Measurements from ENCODE around the gene SAMD9.

Gene SAMD9

DNA sequence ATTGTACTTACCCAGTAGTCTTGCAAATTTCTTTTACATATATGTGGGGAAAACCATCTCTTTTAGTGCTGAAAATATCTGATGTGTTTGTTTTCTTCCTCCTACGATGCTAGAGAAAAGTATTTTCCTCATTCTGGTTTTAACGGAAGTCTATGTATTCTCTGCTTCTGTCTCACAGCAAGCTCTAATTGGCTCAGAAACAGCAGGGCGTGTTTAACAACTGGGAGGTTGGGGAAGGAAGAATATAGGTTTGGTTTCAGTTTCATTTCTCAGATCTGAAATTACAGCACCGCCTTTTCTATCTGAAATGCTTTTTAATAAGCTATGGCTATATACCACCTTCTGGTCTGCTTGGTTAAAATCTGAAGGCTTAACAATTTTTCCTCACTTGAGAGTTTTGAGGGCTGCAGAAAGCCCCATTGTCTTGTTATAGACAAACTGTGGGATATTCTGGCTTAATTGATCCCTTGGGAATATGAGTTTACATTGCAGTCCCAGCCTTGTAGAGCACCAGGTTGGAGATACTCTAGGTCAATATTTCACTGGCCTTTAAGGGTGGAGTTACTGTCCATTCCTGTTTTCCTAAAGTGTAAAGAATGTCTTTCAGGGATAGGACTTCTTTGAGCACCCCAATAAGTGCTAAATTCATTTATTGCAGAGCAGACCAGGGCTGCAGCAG, at the start of gene SAMD9:
TSS of gene SAMD9 (minus strand) at position 128 of the 679 bp plus-strand sequence. CDS start 11,882 bp downstream, outside the sequence.
- peaks cover 2% of the 10 kb centered on the region for H3K4me1 ChIP-seq (ENCODE audit: control insufficient read depth, insufficient read depth, low read length)
- H3K36me3 ChIP-seq (ENCODE audit: control insufficient read depth, insufficient read depth, low read length) = no peaks in the 10 kb centered on the region
- no peak within 1 kb of the TSS for H3K9ac ChIP-seq (ENCODE audit: low read length)
- peak within 1 kb of the TSS; percentile 24 for H3K27ac ChIP-seq (ENCODE audit: low read depth, low read length)
- H3K27me3 ChIP-seq (ENCODE audit: control insufficient read depth, insufficient read depth, low read length) = no peaks in the 10 kb centered on the region
- H3K4me3 ChIP-seq (ENCODE audit: low read length) = peak within 1 kb of the TSS; percentile 50

DNA sequence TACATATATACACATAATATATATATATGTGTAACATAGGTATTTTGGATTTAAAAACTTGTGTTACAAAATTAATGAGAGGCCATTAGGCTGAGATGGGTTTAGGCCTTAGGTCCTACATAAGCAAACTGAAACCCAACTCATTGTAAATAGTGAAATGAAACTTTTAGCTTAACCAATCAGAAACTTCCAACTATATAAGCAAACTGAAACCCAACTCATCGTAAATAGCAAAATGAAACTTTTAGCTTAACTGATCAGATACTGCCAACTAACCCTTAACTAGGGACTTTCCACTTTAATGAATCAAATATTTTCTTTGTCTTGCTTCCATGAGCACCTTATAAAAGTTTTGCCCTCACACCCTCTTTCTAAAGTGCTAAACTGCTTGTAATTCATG, 47.7 kb upstream of the SAMD9 start:
- H3K36me3 ChIP-seq (ENCODE audit: control insufficient read depth, insufficient read depth, low read length) = no peaks in the 10 kb centered on the region
- H3K4me1 ChIP-seq (ENCODE audit: control insufficient read depth, insufficient read depth, low read length) = no peaks in the 10 kb centered on the region
- no peaks in the 10 kb centered on the region for H3K27me3 ChIP-seq (ENCODE audit: control insufficient read depth, insufficient read depth, low read length)
- no peak overlapping the region for H3K9ac ChIP-seq (ENCODE audit: low read length)
- no peak overlapping the region for H3K27ac ChIP-seq (ENCODE audit: low read depth, low read length)
- no peak overlapping the region for H3K4me3 ChIP-seq (ENCODE audit: low read length)

GRCh38 chr7:93164766-93165165, 47.0 kb upstream of the SAMD9 start:
- Histone ChIP-seq H3K27ac (ENCODE audit: low read depth, low read length) (no peak overlapping the region), H3K9ac (ENCODE audit: low read length) (no peak overlapping the region), H3K4me3 (ENCODE audit: low read length) (no peak overlapping the region), H3K36me3 (ENCODE audit: control insufficient read depth, insufficient read depth, low read length) (no peaks in the 10 kb centered on the region), H3K4me1 (ENCODE audit: control insufficient read depth, insufficient read depth, low read length) (no peaks in the 10 kb centered on the region), H3K27me3 (ENCODE audit: control insufficient read depth, insufficient read depth, low read length) (no peaks in the 10 kb centered on the region)

- Histone ChIP-seq H3K36me3 (ENCODE audit: control insufficient read depth, insufficient read depth, low read length) (no peaks in the 10 kb centered on the region), H3K4me3 (ENCODE audit: low read length) (no peak overlapping the region), H3K9ac (ENCODE audit: low read length) (no peak overlapping the region), H3K27ac (ENCODE audit: low read depth, low read length) (no peak overlapping the region), H3K4me1 (ENCODE audit: control insufficient read depth, insufficient read depth, low read length) (no peaks in the 10 kb centered on the region), H3K27me3 (ENCODE audit: control insufficient read depth, insufficient read depth, low read length) (no peaks in the 10 kb centered on the region)
Measured at GRCh38 chr7:93161181-93161762, 43.5 kb upstream of the SAMD9 start.

DNA sequence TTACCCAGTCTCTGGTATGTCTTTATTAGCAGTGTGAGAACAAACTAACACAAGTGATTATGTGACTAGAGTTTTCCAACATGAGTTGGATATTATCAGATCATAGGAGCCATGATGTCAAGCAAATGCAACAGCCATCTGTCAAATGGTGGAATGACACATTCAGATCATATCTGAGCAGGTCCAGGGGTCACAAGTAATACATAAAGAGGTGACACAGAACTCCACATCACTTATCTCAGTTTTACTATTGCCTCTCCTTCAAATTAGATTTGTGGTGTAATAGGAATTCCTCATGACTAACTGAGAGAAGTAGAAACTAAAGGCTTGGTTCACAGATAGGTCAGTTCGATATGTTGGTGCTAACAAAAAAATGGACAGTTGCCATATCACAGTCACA, 42.6 kb upstream of the SAMD9 start:
- Histone ChIP-seq H3K27me3 (ENCODE audit: control insufficient read depth, insufficient read depth, low read length) (no peaks in the 10 kb centered on the region), H3K9ac (ENCODE audit: low read length) (no peak overlapping the region), H3K4me1 (ENCODE audit: control insufficient read depth, insufficient read depth, low read length) (no peaks in the 10 kb centered on the region), H3K27ac (ENCODE audit: low read depth, low read length) (no peak overlapping the region), H3K36me3 (ENCODE audit: control insufficient read depth, insufficient read depth, low read length) (no peaks in the 10 kb centered on the region), H3K4me3 (ENCODE audit: low read length) (no peak overlapping the region)

GRCh38 chr7:93159490-93159889, 41.7 kb upstream of the SAMD9 start:
- H3K27me3 ChIP-seq (ENCODE audit: control insufficient read depth, insufficient read depth, low read length) = no peaks in the 10 kb centered on the region
- H3K4me3 ChIP-seq (ENCODE audit: low read length) = no peak overlapping the region
- H3K9ac ChIP-seq (ENCODE audit: low read length) = no peak overlapping the region
- H3K27ac ChIP-seq (ENCODE audit: low read depth, low read length) = no peak overlapping the region
- H3K36me3 ChIP-seq (ENCODE audit: control insufficient read depth, insufficient read depth, low read length) = no peaks in the 10 kb centered on the region
- H3K4me1 ChIP-seq (ENCODE audit: control insufficient read depth, insufficient read depth, low read length) = no peaks in the 10 kb centered on the region

GRCh38 chr7:93156884-93157283, 39.1 kb upstream of the SAMD9 start:
- no peaks in the 10 kb centered on the region for H3K36me3 ChIP-seq (ENCODE audit: control insufficient read depth, insufficient read depth, low read length)
- no peak overlapping the region for H3K4me3 ChIP-seq (ENCODE audit: low read length)
- no peak overlapping the region for H3K9ac ChIP-seq (ENCODE audit: low read length)
- no peak overlapping the region for H3K27ac ChIP-seq (ENCODE audit: low read depth, low read length)
- H3K4me1 ChIP-seq (ENCODE audit: control insufficient read depth, insufficient read depth, low read length) = no peaks in the 10 kb centered on the region
- no peaks in the 10 kb centered on the region for H3K27me3 ChIP-seq (ENCODE audit: control insufficient read depth, insufficient read depth, low read length)

DNA sequence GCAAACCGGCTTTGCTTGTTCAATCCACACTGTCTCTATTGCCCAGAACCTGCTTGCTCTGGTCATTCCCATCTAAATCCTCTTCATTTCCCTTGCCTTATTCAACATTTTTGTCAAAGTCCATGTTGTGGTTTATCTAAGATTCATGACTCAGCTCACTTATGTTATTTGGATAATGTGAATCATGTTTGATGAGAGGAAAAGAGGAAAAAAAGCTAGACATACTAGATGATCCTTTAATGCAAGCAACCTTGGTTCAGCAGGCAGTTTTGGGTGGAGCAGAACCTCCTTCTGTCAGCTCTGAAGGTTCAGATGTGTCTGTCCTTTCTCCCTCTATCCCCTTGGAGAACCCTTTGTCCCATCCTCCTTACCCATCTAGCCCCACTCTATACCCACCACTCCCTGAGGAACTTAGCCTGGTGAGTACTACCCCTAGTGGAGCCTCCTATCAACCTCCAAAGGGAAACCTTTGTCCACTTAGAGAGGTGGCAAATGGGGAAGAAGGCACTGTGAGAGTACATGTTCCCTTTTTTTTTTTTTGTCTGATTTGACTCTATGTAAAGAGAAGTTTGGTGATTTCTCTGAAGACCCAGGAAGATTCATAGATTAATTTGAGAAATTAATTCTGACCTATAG, 32.5 kb upstream of the SAMD9 start:
- no peaks in the 10 kb centered on the region for H3K27me3 ChIP-seq (ENCODE audit: control insufficient read depth, insufficient read depth, low read length)
- H3K4me3 ChIP-seq (ENCODE audit: low read length) = no peak overlapping the region
- peaks cover 4% of the 10 kb centered on the region for H3K4me1 ChIP-seq (ENCODE audit: control insufficient read depth, insufficient read depth, low read length)
- no peak overlapping the region for H3K27ac ChIP-seq (ENCODE audit: low read depth, low read length)
- no peak overlapping the region for H3K9ac ChIP-seq (ENCODE audit: low read length)
- H3K36me3 ChIP-seq (ENCODE audit: control insufficient read depth, insufficient read depth, low read length) = no peaks in the 10 kb centered on the region

DNA sequence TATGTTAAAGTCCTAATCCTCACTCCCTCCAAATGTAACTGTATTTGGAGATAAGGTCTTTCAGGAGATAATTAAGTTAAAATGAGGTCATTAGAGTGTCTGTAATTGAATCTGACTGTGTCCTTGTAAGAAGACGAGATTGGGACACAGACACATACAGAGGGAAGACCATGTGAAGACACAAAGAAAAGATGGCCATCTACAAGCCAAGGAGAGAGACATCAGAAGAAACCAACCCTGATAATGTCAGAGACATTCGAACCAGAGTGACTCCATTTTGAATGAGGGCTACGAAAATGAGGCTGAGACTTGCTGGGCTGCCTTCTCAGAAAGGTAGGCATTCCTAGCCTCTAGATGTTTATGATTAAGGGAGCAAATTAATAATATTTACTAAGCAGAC, 30.9 kb upstream of the SAMD9 start:
- Histone ChIP-seq H3K4me1 (ENCODE audit: control insufficient read depth, insufficient read depth, low read length) (peaks cover 4% of the 10 kb centered on the region), H3K27me3 (ENCODE audit: control insufficient read depth, insufficient read depth, low read length) (no peaks in the 10 kb centered on the region), H3K4me3 (ENCODE audit: low read length) (peak overlapping the region; percentile 75), H3K9ac (ENCODE audit: low read length) (no peak overlapping the region), H3K27ac (ENCODE audit: low read depth, low read length) (no peak overlapping the region), H3K36me3 (ENCODE audit: control insufficient read depth, insufficient read depth, low read length) (peaks cover 3% of the 10 kb centered on the region)

DNA sequence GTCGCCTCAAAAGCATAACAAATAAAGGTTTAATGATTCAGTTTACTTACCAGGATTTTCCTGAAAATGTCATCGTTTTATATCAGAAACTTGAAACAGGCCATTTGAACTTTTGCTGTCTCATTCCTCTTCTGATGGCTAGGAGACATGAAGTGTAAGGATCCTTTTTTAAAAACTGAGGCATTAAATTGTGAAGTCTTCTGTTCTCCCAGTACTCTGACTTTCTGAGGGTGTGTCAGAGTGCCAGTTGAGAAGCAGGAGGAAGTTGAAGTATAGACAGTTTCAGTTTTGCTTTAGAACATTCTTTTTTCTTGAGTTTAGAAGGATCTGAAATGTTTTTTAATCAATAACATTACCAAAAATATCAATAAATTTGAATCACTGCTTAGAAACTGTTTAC, 30.4 kb upstream of the SAMD9 start, which contains the start of gene SAMD9L:
TSS of gene SAMD9L (minus strand) at position 242 of the 400 bp plus-strand sequence. CDS start 12,414 bp downstream, outside the sequence.
- H3K27ac ChIP-seq (ENCODE audit: low read depth, low read length) = no peak within 1 kb of the TSS
- H3K4me1 ChIP-seq (ENCODE audit: control insufficient read depth, insufficient read depth, low read length) = peaks cover 4% of the 10 kb centered on the region
- no peak within 1 kb of the TSS for H3K9ac ChIP-seq (ENCODE audit: low read length)
- H3K4me3 ChIP-seq (ENCODE audit: low read length) = peak within 1 kb of the TSS; percentile 75
- H3K36me3 ChIP-seq (ENCODE audit: control insufficient read depth, insufficient read depth, low read length) = peaks cover 3% of the 10 kb centered on the region
- H3K27me3 ChIP-seq (ENCODE audit: control insufficient read depth, insufficient read depth, low read length) = no peaks in the 10 kb centered on the region

GRCh38 chr7:93147363-93147762, 29.6 kb upstream of the SAMD9 start:
- Histone ChIP-seq H3K4me3 (ENCODE audit: low read length) (peak overlapping the region; percentile 75), H3K27ac (ENCODE audit: low read depth, low read length) (no peak overlapping the region), H3K4me1 (ENCODE audit: control insufficient read depth, insufficient read depth, low read length) (peaks cover 4% of the 10 kb centered on the region), H3K9ac (ENCODE audit: low read length) (no peak overlapping the region), H3K27me3 (ENCODE audit: control insufficient read depth, insufficient read depth, low read length) (no peaks in the 10 kb centered on the region), H3K36me3 (ENCODE audit: control insufficient read depth, insufficient read depth, low read length) (peaks cover 3% of the 10 kb centered on the region)

DNA sequence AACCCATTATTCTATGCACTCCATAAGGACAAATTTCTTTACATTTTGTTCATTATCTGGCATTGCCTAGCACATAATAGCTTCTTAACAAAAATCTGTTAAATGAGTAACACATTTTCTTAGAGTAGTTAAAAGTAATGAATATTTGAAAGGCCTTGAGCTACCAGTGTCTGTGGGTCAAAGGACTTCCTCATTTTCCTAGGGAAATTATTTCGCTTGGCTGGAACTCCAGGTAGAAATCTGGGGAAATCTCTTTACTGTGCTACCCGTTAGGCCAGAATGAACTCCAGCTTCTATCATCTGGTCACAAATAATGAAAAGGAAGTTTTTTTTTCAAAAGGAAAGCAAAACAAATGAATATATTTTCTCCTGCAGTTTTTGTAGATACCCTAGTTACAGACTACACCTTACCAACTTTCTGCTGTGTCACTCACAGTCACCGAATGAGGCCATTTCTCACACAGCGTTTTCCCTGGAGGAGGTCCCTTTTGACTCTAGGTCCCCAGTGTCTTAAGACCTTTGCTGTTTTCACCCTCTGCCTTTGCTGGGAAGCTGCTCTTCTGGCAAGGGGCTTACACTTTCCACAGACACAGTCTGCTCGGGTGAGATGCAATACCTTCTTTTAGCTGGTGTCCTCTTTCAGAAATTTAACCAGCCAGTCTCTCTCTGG, 28.8 kb upstream of the SAMD9 start:
- Histone ChIP-seq H3K36me3 (ENCODE audit: control insufficient read depth, insufficient read depth, low read length) (peaks cover 3% of the 10 kb centered on the region), H3K4me1 (ENCODE audit: control insufficient read depth, insufficient read depth, low read length) (peaks cover 4% of the 10 kb centered on the region), H3K27me3 (ENCODE audit: control insufficient read depth, insufficient read depth, low read length) (no peaks in the 10 kb centered on the region), H3K4me3 (ENCODE audit: low read length) (peak overlapping the region; percentile 75), H3K27ac (ENCODE audit: low read depth, low read length) (no peak overlapping the region), H3K9ac (ENCODE audit: low read length) (no peak overlapping the region)

All from rectal smooth muscle tissue (tissue), 1 donor.